ENCODE measurements around the gene GBF1. TPM values are rescaled to one million over a fixed set of nuclear protein-coding genes. Genes with fewer than 3 reads are reported as not detected.
"Not testable (repeated sequence)": the region's sequence is repeated elsewhere in the genome, so short reads cannot be mapped to it uniquely, and the experiment has no call there.

Gene GBF1
- total and polyA plus RNA-seq, 11 donors, result 15.5 to 70.0 (median 48.2) TPM

GRCh38 chr10:102200751-102201640 lies 44.3 kb upstream of the GBF1 start:
- Histone ChIP-seq H3K4me1 (no peaks in the 10 kb centered on the region), H3K9me3 (peaks cover 0 to 15% (median 3%) of the 10 kb centered on the region in 12 donors), H3K27me3 (no peaks in the 10 kb centered on the region), H3K27ac (no peak overlapping the region), H3K36me3 (no peaks in the 10 kb centered on the region), H3K4me3 (no peak overlapping the region)
- DNase-seq, result no peak
- peak in 1 of 4 donors; percentile 31 for ATAC-seq
- intact Hi-C loops (cut with DNase I), result no loop called here
- WGBS, 4 donors, result 83 to 90% (median 87%) methylated on average over 18 to 34 of the region's 34 CpGs
- no peak for TF ChIP-seq POLR2A (IDR thresholded peaks at IDR 0.05)
- no peak for TF ChIP-seq CTCF (IDR thresholded peaks at IDR 0.05)

- Histone ChIP-seq H3K9me3 (peaks cover 0 to 15% (median 3%) of the 10 kb centered on the region in 12 donors), H3K36me3 (no peaks in the 10 kb centered on the region), H3K27ac (no peak overlapping the region), H3K27me3 (no peaks in the 10 kb centered on the region), H3K4me1 (no peaks in the 10 kb centered on the region), H3K4me3 (no peak overlapping the region)
- no peak for TF ChIP-seq POLR2A (IDR thresholded peaks at IDR 0.05)
- no peak for ATAC-seq
- intact Hi-C loops (cut with DNase I), result no loop called here
- WGBS, 4 donors, result 54 to 77% (median 71%) methylated on average over 1 of the region's 1 CpG
- no peak for DNase-seq
These were observed 42.9 kb upstream of the GBF1 start for GRCh38 chr10:102202386-102202785.

- ATAC-seq (peak in 2 of 4 donors; percentile 20 to 47), DNase-seq (no peak)
- 14 to 23% (median 20%) methylated on average over 5 of the region's 5 CpGs for WGBS, 4 donors
- Histone ChIP-seq H3K27me3 (no peaks in the 10 kb centered on the region), H3K9me3 (peaks cover 0 to 14% (median 3%) of the 10 kb centered on the region in 12 donors), H3K4me3 (no peak overlapping the region), H3K4me1 (peaks cover 0 to 13% (median 7%) of the 10 kb centered on the region in 12 donors), H3K36me3 (no peaks in the 10 kb centered on the region), H3K27ac (no peak overlapping the region)
- no peak for TF ChIP-seq CTCF (IDR thresholded peaks at IDR 0.05)
- TF ChIP-seq POLR2A (IDR thresholded peaks at IDR 0.05), result no peak
- intact Hi-C loops (cut with DNase I), result no loop called here
These were observed 36.9 kb upstream of the GBF1 start for GRCh38 chr10:102208311-102209035.

GRCh38 chr10:102211615-102212299 lies 33.6 kb upstream of the GBF1 start:
- DNase-seq, result no peak
- 89 to 94% (median 91%) methylated on average over 3 of the region's 3 CpGs for WGBS, 4 donors
- TF ChIP-seq CTCF (IDR thresholded peaks at IDR 0.05) (no peak), POLR2A (IDR thresholded peaks at IDR 0.05) (no peak)

GRCh38 chr10:102213599-102213998 lies 31.7 kb upstream of the GBF1 start:
- DNase-seq; H3K4me1 ChIP-seq; intact Hi-C loops (cut with DNase I); H3K9me3 ChIP-seq; H3K27ac ChIP-seq; H3K36me3 ChIP-seq; H3K4me3 ChIP-seq; ATAC-seq; H3K27me3 ChIP-seq: not testable (repeated sequence)
- 56 to 88% (median 75%) methylated on average over 4 of the region's 4 CpGs for WGBS, 4 donors

More at GRCh38 chr10:102211615-102212299, 33.6 kb upstream of the GBF1 start:
- no peak for ATAC-seq
- H3K4me1 ChIP-seq, result peaks cover 0 to 13% (median 7%) of the 10 kb centered on the region in 12 donors
- intact Hi-C loops (cut with DNase I), result no loop called here
- no peaks in the 10 kb centered on the region for H3K9me3 ChIP-seq
- no peak overlapping the region for H3K4me3 ChIP-seq
- H3K27ac ChIP-seq, result no peak overlapping the region
- H3K36me3 ChIP-seq, result no peaks in the 10 kb centered on the region
- no peaks in the 10 kb centered on the region for H3K27me3 ChIP-seq
